HG03103 (cell line): ENCODE results near the gene CECR2.
"Not testable (repeated sequence)": the region's sequence is repeated elsewhere in the genome, so short reads cannot be mapped to it uniquely, and the experiment has no call there.

ENCODE experiments used
- ATAC-seq: cut with Tn5 transposase; IDR thresholded peaks from one replicate; pipeline ENCODE4 v1.9.1; 2021; ENCODE audit warnings: low read depth; ENCODE audit not compliant: unreplicated experiment

CECR2 gene

DNA sequence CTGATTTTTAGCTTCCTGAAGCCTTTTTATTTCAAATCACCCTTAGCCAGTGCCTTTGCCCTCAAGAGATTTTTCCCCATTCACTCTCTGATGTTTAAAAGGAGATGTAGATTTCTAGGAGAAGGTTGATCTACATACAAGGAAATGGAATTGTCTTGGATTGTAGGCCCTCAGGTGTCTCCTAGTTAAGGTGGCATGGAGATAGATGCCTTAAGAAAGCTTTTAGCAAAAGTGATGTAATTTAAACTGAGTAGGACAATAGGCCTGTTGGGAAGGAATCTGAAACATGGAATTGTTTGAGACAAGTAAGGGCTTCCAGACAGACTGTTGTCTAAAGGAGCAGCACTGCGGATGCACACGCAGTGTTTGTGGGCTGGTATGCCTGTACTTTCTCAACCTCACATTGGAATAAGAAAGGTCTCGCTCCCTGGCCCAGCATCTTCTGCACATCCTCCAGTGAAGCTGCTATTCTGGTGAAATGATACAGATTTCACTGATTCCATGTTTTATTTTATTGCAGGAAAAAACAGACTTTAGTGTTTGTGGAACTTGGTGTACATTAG lies 124.2 kb downstream of the CECR2 start:
- ATAC-seq = no peak

DNA sequence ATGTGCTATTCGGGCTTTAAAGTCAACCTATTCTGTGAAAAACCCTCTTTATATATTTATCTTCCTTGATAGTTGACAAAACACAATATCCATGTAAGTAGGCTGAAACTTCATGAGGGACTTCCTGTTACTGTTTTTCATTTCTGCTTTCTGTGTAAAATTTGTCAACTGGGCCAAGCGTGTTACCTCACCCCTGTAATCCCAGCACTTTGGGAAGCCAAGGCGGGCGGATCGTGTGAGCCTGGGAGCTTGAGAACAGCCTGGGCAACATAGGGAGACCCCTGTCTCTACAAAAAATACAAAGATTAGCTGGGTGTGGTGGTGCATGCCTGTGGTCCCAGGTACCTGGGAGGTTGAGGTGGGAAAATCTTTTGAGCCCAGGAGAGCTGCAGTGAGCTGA lies 127.6 kb downstream of the CECR2 start:
- ATAC-seq = no peak

DNA sequence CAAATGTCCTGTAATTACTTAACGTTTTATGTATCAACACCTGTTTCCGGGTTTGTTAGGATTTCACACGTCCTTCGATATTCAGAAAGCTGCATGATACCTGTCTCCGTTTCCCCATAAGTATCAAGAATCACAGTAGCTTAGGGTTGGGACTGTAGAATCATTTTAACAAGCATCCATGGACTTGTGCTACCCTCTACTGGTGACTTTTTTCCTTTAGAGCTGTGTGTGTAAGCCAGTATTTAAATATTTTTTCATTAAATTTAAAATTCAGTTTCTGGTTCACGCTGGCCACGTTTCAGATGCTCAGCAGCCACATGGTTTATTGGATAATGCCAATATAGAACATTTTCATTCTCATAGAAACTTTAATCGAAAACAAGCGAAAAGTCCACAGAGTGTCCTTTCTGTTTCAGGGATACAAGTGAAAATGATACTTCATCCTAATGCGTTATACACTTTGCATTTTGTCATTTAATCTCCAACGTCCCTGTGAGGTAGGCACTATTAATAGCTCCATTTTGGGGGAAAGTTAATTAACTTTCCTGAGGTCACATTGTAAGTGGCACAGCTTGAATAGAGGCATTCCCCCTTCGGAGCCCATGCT lies 132.5 kb downstream of the CECR2 start:
- ATAC-seq = no peak

- no peak for ATAC-seq
Measured at GRCh38 chr22:17508110-17508509, 138.8 kb downstream of the CECR2 start.

DNA sequence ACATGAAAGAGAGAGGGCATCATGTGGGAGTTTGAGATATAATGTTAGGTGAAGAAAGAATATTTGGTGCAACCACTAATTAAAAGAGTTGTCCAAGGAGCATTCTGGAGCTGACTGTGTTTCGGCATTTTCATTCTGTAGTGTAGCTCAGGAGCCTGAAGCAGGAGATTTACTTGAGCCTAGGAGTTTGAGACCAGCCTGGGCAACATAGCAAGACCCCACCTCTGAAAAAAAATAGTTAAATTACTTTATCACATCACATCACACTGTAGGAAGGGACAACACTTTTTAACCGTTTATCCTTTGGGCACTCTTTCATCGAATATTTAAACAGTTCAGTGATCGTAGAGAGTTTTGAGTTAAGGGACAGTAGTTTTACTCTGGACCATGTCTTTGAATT lies 143.7 kb downstream of the CECR2 start:
- no peak for ATAC-seq

DNA sequence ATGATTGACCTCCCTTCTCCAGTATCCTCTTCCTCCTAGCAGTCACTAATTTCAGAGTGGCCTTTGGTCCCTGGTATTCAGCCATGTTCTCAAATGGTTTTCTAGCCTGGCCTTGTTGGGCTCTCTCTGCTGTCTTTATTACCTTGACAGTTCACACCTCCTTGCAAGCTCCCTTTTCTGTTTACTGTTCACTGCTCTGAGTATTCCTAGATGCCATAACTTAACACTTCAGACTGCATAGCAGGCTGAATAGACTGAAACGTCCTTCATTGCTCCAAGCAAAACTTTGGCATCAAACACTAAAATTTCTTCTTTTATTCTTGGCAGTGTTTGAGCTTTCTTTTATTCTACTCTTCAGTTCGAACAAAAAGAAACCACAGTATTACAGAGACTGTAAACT lies 144.4 kb downstream of the CECR2 start:
- no peak for ATAC-seq

DNA sequence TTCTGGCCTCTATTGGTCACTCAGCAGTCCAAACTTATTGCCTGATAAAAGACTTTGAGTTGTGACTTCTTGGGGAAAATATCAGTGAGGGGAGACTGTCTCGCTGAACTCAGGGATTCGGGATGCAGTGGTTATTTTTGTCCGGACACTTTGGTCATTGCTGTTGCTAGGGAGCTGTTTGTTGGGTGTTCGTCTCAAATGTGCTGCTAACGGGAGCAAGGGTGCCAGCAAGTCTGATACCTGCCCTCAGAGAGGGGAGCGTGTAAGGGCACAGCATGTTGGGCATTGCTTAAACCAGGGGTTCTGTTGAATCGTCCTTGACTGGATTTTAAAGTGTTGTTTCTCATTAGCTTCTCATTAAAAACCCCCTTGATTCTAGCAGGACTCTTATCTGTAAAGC lies 144.8 kb downstream of the CECR2 start:
- ATAC-seq = no peak

DNA sequence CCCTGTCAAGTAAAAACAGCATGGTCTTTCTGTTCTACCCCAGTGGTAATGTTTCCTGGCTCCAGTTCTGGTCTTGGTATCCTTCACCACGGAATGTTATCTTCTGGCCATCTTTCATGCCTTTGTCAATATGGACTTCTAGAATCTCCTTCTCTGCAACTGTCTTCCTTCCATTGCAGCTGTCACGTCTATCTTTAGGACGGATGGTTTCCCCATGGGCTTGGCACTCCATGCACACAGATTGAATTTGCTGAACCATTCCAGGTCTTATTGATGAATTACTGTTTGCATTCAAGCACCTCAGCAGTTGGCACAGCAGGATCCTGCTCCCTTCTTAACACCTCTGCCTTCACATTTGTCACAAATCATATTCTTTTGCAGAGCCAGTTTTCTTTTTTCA lies 149.1 kb downstream of the CECR2 start:
- ATAC-seq = no peak

- not testable (repeated sequence) for ATAC-seq
Measured at GRCh38 chr22:17521971-17522370, 152.7 kb downstream of the CECR2 start.

DNA sequence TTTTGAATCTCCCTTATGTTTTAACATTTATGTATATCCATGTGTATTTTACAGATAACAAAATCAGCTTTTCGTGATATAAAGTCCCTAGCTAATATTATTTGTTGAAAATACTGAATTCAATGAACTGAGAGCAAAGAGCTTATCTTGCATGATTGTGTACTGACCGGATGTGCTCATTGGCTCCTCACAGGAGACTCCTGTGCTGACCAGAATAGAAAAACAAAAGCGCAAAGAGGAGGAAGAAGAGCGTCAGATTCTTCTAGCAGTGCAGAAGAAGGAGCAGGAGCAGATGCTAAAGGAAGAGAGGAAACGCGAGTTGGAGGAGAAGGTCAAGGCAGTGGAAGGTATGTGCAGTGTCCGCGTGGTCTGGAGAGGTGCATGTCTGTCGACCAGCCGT lies 154.7 kb downstream of the CECR2 start:
- ATAC-seq = no peak

DNA sequence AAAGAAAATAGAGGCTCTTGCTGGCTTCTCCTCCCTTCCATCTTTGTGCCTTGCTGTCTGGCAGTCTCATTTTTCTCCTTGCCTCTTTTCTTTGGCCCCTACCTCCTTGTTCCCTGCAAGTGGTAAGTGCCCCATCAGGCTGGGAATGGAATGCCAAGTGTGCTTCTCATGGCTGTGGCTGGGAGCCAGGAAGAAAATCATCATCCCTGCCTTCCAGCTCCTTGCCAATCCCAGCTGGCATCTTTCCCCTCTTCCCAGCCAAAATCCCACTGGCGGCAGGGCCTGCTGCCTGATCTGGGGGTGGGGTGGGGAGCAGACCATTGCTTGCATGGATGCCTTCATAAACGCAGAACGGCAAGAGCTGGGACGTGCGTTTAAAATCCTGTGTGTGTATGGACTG lies 167.0 kb downstream of the CECR2 start:
- no peak for ATAC-seq

DNA sequence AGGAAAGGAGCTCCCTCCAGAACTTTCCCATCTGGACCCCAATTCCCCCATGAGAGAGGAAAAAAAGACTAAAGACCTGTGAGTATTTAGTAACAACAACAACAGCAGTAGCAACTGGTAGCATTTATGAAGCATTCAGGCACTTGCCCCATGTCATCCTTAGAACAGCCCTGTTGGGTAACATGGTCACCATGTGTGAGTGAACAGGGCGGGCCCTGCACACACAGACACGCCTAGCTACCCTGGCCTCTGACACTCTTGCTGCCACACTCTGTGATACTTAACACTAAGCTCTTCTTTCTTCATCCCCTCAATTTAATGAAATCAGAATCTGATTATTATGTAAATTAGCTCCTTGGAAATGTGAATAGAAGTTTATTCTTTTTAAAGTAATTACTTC lies 167.9 kb downstream of the CECR2 start:
- no peak for ATAC-seq

DNA sequence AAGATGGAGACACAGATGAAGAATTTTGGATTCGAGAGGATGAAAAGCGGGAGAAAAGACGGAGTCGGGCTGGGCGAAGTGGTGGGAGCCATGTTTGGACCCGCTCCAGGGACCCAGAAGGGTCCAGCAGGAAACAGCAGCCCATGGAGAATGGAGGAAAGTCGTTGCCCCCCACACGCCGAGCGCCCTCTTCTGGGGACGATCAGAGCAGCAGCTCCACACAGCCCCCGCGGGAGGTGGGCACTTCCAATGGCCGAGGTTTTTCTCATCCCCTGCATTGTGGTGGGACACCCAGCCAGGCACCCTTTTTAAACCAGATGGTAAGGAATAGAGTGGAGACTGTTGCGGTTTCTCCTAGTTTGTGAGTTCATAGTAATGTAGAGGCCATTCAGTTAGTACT lies 171.2 kb downstream of the CECR2 start:
- no peak for ATAC-seq

GRCh38 chr22:17541476-17541875 lies 172.2 kb downstream of the CECR2 start:
- ATAC-seq = no peak

DNA sequence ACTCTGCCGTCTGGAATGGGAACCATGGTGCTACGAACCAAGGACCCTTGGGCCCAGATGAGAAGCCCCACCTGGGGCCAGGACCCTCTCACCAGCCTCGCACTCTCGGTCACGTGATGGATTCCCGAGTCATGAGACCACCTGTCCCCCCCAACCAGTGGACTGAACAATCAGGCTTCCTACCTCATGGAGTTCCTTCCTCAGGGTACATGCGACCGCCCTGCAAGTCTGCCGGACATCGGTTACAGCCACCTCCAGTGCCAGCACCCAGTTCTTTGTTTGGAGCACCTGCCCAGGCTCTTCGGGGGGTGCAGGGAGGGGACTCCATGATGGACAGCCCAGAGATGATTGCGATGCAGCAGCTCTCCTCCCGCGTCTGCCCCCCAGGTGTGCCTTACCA lies 173.2 kb downstream of the CECR2 start:
- no peak for ATAC-seq

- ATAC-seq = no peak
Measured at GRCh38 chr22:17548010-17548755, 178.9 kb downstream of the CECR2 start.

DNA sequence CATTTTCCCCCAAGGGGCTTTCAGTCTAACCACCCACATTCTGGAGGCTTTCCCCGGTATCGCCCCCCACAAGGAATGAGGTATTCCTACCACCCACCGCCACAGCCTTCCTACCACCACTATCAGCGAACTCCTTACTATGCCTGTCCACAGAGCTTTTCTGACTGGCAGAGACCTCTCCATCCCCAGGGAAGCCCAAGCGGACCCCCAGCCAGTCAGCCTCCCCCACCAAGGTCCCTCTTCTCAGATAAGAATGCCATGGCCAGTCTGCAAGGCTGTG lies 179.4 kb downstream of the CECR2 start:
- ATAC-seq = no peak

GRCh38 chr22:17549183-17549582 lies 179.9 kb downstream of the CECR2 start:
- no peak for ATAC-seq

- ATAC-seq = no peak
Measured at GRCh38 chr22:17549655-17550054, 180.4 kb downstream of the CECR2 start.

DNA sequence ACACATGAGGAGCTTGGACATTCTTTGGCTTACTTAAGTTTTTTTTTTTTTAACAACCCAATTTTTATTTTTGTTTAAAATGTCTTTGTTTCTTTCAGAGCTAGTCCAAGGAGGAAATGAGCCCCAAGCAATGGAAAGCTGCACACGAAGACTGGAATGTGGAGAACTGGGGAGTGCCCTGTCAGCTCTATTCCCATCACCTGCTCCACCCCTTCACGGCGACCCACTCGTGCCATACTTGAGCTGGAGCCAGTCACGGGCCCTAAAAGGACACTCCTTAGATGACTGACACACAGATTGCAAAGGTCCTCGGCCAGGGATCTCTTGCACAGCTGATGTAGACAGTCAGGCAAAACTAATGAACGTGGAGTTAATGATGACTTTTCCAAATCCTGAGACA lies 183.5 kb downstream of the CECR2 start:
- no peak for ATAC-seq

DNA sequence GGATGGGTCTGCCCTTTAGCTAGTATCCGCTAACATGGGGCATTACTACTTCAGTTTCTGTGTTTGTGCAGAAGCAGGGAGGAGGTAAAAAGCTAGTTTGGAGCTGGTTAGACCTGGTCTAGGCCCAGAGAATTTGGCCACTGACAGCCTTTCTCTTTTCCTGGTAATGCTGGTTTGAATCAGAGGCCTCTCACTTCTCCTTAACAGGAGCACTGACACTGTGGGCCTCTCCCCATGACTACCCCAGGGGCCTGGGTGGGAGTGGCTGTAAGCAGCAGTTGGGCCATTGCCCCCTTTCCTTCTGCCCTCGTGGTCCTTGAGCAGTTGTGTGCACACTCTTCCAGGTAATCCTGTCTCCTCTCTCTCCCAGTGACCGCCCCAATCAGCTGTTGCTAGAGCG lies 185.6 kb downstream of the CECR2 start:
- ATAC-seq = no peak

GRCh38 chr22:17559188-17559587 lies 189.9 kb downstream of the CECR2 start:
- no peak for ATAC-seq
